Right renal cortex interstitium (tissue), 3 donors: ENCODE data around the gene CDKAL1. TPM values are rescaled to one million over a fixed set of nuclear protein-coding genes. Genes with fewer than 3 reads are reported as not detected.
"Not testable (repeated sequence)": the region's sequence is repeated elsewhere in the genome, so short reads cannot be mapped to it uniquely, and the experiment has no call there.

Source experiments
- DNase-seq, 3 donors: peaks; one replicate each; pipeline ENCODE4 v3.0.0-alpha.2; 2013; ENCODE audit warnings: low read depth in 3 of 3, low spot score in 2 of 3
- polyA plus RNA-seq, 3 donors: library from polyadenylated mRNA; unstranded; fragments of 120-200 nt; gene quantifications; one replicate each; pipeline ENCODE4 v1.2.1, GENCODE V29; 2013; ENCODE audit not compliant: insufficient read length in 3 of 3

CDKAL1 gene
- polyA plus RNA-seq, 3 donors = 18.4 to 19.6 (median 19.6) TPM

GRCh38 chr6:21085643-21086042 lies 551.4 kb downstream of the CDKAL1 start:
- no peak for DNase-seq

GRCh38 chr6:21087188-21087587 lies 552.9 kb downstream of the CDKAL1 start:
- no peak for DNase-seq

GRCh38 chr6:21091411-21091810 lies 557.2 kb downstream of the CDKAL1 start:
- no peak for DNase-seq

GRCh38 chr6:21092231-21092772 lies 558.0 kb downstream of the CDKAL1 start:
- DNase-seq = not testable (repeated sequence)

- no peak for DNase-seq
Measured at GRCh38 chr6:21095462-21095861, 561.2 kb downstream of the CDKAL1 start.

- DNase-seq = no peak
Measured at GRCh38 chr6:21098134-21098533, 563.9 kb downstream of the CDKAL1 start.

- no peak for DNase-seq
Measured at GRCh38 chr6:21098744-21099143, 564.5 kb downstream of the CDKAL1 start.

- no peak for DNase-seq
Measured at GRCh38 chr6:21099338-21100314, 565.4 kb downstream of the CDKAL1 start.

- DNase-seq = no peak
Measured at GRCh38 chr6:21100991-21101390, 566.7 kb downstream of the CDKAL1 start.

- no peak for DNase-seq
Measured at GRCh38 chr6:21101694-21102093, 567.4 kb downstream of the CDKAL1 start.

- no peak for DNase-seq
Measured at GRCh38 chr6:21102201-21102600, 567.9 kb downstream of the CDKAL1 start.

- DNase-seq = no peak
Measured at GRCh38 chr6:21102624-21103023, 568.4 kb downstream of the CDKAL1 start.

- DNase-seq = no peak
Measured at GRCh38 chr6:21103626-21104224, 569.5 kb downstream of the CDKAL1 start.

GRCh38 chr6:21104288-21104687 lies 570.0 kb downstream of the CDKAL1 start:
- DNase-seq = no peak

- DNase-seq = no peak
Measured at GRCh38 chr6:21107796-21108195, 573.5 kb downstream of the CDKAL1 start.

- no peak for DNase-seq
Measured at GRCh38 chr6:21109391-21110178, 575.3 kb downstream of the CDKAL1 start.

GRCh38 chr6:21110684-21111083 lies 576.4 kb downstream of the CDKAL1 start:
- DNase-seq = no peak

GRCh38 chr6:21111093-21111725 lies 577.0 kb downstream of the CDKAL1 start:
- DNase-seq = no peak

- no peak for DNase-seq
Measured at GRCh38 chr6:21115111-21115510, 580.9 kb downstream of the CDKAL1 start.

- no peak for DNase-seq
Measured at GRCh38 chr6:21116736-21117135, 582.5 kb downstream of the CDKAL1 start.
